Osteoblast (primary cell): ENCODE data around the gene C19orf85. TPM values are rescaled to one million over a fixed set of nuclear protein-coding genes. Genes with fewer than 3 reads are reported as not detected.

Source experiments
- DNase-seq: peaks from one replicate; pipeline ENCODE4 v3.0.0; 2011; ENCODE audit warnings: low spot score, mixed read lengths; ENCODE audit not compliant: insufficient read length; ENCODE audit errors: missing footprints
- H2AFZ ChIP-seq: 2 replicates; pipeline ENCODE4 v1.6.0; 2011; ENCODE audit warnings: mild to moderate bottlenecking, low read length
- H3K27ac ChIP-seq: 2 replicates; pipeline ENCODE4 v1.5.1; 2011; ENCODE audit warnings: mild to moderate bottlenecking, low read depth, low read length, moderate library complexity
- H3K27me3 ChIP-seq: 2 replicates; pipeline ENCODE4 v1.6.0; 2012; ENCODE audit warnings: mild to moderate bottlenecking, control low read depth, inconsistent platforms, low read length, moderate library complexity; ENCODE audit not compliant: insufficient read depth
- H3K36me3 ChIP-seq: 2 replicates; pipeline ENCODE4 v1.5.1; 2011; ENCODE audit warnings: mild to moderate bottlenecking, low read length, control low read depth, moderate library complexity; ENCODE audit not compliant: insufficient read depth
- H3K4me1 ChIP-seq: 2 replicates; pipeline ENCODE4 v1.5.1; 2011; ENCODE audit warnings: mild to moderate bottlenecking, low read length, control low read depth, moderate library complexity; ENCODE audit not compliant: insufficient read depth
- H3K4me2 ChIP-seq: 2 replicates; pipeline ENCODE4 v1.6.0; 2011; ENCODE audit warnings: mild to moderate bottlenecking, low read length; ENCODE audit not compliant: insufficient read depth
- H3K4me3 ChIP-seq: fragments of 200-600 bp; sonication (generic); 3 replicates; pipeline ENCODE4 v1.5.1; 2012; ENCODE audit warnings: mild to moderate bottlenecking, low read length, inconsistent platforms; ENCODE audit not compliant: insufficient read depth
- H3K79me2 ChIP-seq: 2 replicates; pipeline ENCODE4 v1.6.0; 2012; ENCODE audit warnings: mild to moderate bottlenecking, low read length, control low read depth, inconsistent platforms; ENCODE audit not compliant: insufficient read depth
- H3K9me3 ChIP-seq: 2 replicates; pipeline ENCODE4 v1.5.1; 2011; ENCODE audit warnings: low read depth, low read length, control low read depth
- H4K20me1 ChIP-seq: 2 replicates; pipeline ENCODE4 v1.6.0; 2012; ENCODE audit warnings: mild to moderate bottlenecking, low read length, control low read depth; ENCODE audit not compliant: insufficient read depth
- CTCF ChIP-seq: IDR thresholded peaks from 2 replicates; pipeline ENCODE4 v1.5.1; 2011; ENCODE audit warnings: mild to moderate bottlenecking, low read depth, low read length, moderate library complexity; ENCODE audit errors: extremely low read depth
- total RNA-seq: library from RNA; depleted of rRNA; stranded (reverse); fragments of >200 nt; gene quantifications from 2 replicates; pipeline ENCODE4 v1.2.3, GENCODE V29; 2012

Gene C19orf85
- total RNA-seq, 1 donor: not detected

GRCh38 chr19:55464039-55464661, 401 bp downstream of the C19orf85 start:
- no peaks in the 10 kb centered on the region for H3K36me3 ChIP-seq
- H3K27ac ChIP-seq: no peak overlapping the region
- H3K27me3 ChIP-seq: no peaks in the 10 kb centered on the region
- peaks cover 30% of the 10 kb centered on the region for H3K4me1 ChIP-seq
- H3K9me3 ChIP-seq: no peaks in the 10 kb centered on the region
- H2AFZ ChIP-seq: no peak overlapping the region
- DNase-seq: no peak
- no peak overlapping the region for H3K4me3 ChIP-seq
- peaks cover 4% of the 10 kb centered on the region for H4K20me1 ChIP-seq
- no peak for TF ChIP-seq CTCF
- H3K4me2 ChIP-seq: no peak overlapping the region
- peaks cover 8% of the 10 kb centered on the region for H3K79me2 ChIP-seq

DNA sequence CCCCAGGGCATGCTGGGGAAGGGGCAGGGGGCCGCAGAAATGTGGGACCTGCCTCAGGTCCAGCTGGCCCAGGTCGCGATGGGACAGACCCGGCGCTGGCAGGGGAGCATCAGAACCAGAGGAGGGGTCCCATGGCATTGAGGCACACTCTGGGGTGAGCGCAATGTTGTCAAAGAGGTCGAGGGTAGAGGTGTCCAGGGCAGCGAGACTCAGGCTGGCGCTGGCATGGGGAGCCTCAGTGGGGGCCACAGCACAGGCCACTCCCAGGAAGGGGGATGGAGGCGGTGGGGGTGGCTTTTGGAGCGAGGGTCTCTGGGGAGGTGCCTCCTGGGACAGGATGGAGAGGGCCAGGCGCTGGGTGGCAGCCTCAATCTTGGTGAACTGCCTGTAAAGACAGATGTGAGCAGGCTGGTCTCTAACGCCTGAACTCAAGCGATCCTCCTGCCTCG, 944 bp downstream of the C19orf85 start:
- Histone ChIP-seq H3K4me2 (no peak overlapping the region), H3K27me3 (no peaks in the 10 kb centered on the region), H3K79me2 (peaks cover 11% of the 10 kb centered on the region), H2AFZ (no peak overlapping the region), H3K36me3 (no peaks in the 10 kb centered on the region), H3K4me1 (peaks cover 30% of the 10 kb centered on the region), H3K4me3 (no peak overlapping the region), H4K20me1 (peaks cover 8% of the 10 kb centered on the region), H3K9me3 (no peaks in the 10 kb centered on the region), H3K27ac (no peak overlapping the region)
- TF ChIP-seq CTCF: no peak
- DNase-seq: no peak

DNA sequence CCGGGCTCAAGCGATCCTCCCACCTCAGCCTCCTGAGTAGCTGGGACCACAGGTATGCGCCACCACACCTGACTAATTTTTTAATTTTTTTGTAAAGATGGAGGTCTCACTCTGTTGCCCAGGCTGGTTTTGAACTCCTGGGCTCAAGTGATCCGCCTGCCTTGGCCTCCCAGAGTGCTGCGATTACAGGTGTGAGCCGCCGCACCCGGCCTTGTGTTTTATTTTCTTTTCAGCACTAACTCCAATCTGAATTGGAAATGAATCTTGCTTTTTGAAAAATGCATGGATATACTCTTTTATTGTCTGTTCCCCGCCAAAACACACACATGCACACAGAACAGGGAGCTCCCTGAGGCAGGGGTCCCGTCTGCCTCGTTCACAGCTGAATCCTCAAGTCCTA, 1.8 kb downstream of the C19orf85 start:
- peaks cover 26% of the 10 kb centered on the region for H3K4me1 ChIP-seq
- H3K9me3 ChIP-seq: no peaks in the 10 kb centered on the region
- no peak overlapping the region for H3K4me3 ChIP-seq
- H3K4me2 ChIP-seq: no peak overlapping the region
- H3K27ac ChIP-seq: no peak overlapping the region
- H3K36me3 ChIP-seq: no peaks in the 10 kb centered on the region
- H2AFZ ChIP-seq: no peak overlapping the region
- TF ChIP-seq CTCF: no peak
- peaks cover 8% of the 10 kb centered on the region for H4K20me1 ChIP-seq
- H3K27me3 ChIP-seq: no peaks in the 10 kb centered on the region
- peaks cover 11% of the 10 kb centered on the region for H3K79me2 ChIP-seq
- no peak for DNase-seq

DNA sequence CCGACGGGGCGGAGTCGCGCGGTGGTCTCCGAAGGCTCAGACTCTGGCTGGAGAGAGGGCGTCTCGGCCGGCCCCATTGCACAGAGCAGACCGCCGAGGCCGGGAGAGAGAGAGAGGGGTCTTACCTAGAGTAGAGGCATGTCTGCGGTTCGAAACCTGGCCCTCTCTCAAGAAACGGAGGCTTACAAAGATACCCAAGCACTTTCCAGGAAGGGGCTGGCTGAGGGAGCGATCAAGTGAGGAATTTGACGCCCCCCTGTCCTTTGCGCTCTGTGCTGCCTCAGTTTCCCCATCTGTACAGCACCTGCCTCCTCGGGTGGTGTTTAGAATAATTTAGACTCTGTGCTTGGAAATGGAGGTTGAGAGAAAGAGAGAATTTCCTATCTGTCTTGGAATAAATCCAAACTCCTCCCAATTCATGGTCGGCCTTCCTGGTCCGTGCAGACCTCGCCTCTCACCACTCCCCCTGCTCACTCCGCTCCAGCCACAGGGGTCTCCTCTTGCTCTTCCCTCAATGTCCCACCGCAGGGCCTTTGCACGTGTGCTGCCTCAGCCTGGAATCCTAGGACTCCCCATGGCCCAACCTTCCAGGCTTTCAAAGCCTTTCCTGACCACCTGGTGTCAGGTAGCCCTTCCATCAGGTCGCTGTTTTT, 2.5 kb downstream of the C19orf85 start:
- peak overlapping the region; percentile 84 for H2AFZ ChIP-seq
- peak overlapping the region; percentile 85 for H3K4me2 ChIP-seq
- H3K4me1 ChIP-seq: peaks cover 19% of the 10 kb centered on the region
- no peaks in the 10 kb centered on the region for H3K9me3 ChIP-seq
- H4K20me1 ChIP-seq: peaks cover 8% of the 10 kb centered on the region
- H3K79me2 ChIP-seq: peaks cover 11% of the 10 kb centered on the region
- H3K27me3 ChIP-seq: no peaks in the 10 kb centered on the region
- peak overlapping the region; percentile 64 for H3K27ac ChIP-seq
- peak overlapping the region; percentile 97 for H3K4me3 ChIP-seq
- no peak for DNase-seq
- no peaks in the 10 kb centered on the region for H3K36me3 ChIP-seq
- no peak for TF ChIP-seq CTCF
